HepG2 (cell line): Measurements from ENCODE around the gene ATG2A. TPM values are rescaled to one million over a fixed set of nuclear protein-coding genes. Genes with fewer than 3 reads are reported as not detected.

ENCODE experiments used
- DNMT3B ChIP-seq: conservative IDR thresholded peaks from 2 replicates; pipeline ENCODE4 v1.6.1; 2016; ENCODE audit warnings: missing biosample characterization, control low read depth
- EED ChIP-seq: sonication (generic); formaldehyde crosslinking; IDR thresholded peaks from 2 replicates; pipeline ENCODE4 v1.5.0; 2020; ENCODE audit warnings: mild to moderate bottlenecking, missing genetic modification reagents
- HDAC2 ChIP-seq: sonication (generic); formaldehyde crosslinking; IDR thresholded peaks from 2 replicates; pipeline ENCODE4 v1.4.0; 2020; ENCODE audit warnings: missing genetic modification reagents
- MLX ChIP-seq: IDR thresholded peaks from 2 replicates; pipeline ENCODE4 v1.6.1; 2016
- RBM39 ChIP-seq: fragments of 200-400 bp; formaldehyde crosslinking; IDR thresholded peaks from one replicate; pipeline ENCODE4 v1.6.1; 2018; ENCODE audit warnings: antibody characterized with exemption, mild to moderate bottlenecking, low read depth, low read length; ENCODE audit not compliant: poor library complexity, severe bottlenecking
- REST ChIP-seq, 2 experiments: IDR thresholded peaks; 2 replicates each; pipeline ENCODE4 v1.6.1; 2011 to 2012; ENCODE audit warnings: low read length in 2 of 2, borderline replicate concordance in 1 of 2, low read depth in 1 of 2, mild to moderate bottlenecking in 1 of 2, moderate library complexity in 1 of 2
- SETDB1 ChIP-seq: sonication (generic); formaldehyde crosslinking; IDR thresholded peaks from 2 replicates; pipeline ENCODE4 v1.5.1; 2020; ENCODE audit warnings: missing genetic modification reagents, mild to moderate bottlenecking, borderline replicate concordance
- ZBTB4 ChIP-seq: sonication (generic); formaldehyde crosslinking; IDR thresholded peaks from 2 replicates; pipeline ENCODE4 v1.4.0; 2020; ENCODE audit warnings: missing genetic modification reagents, mild to moderate bottlenecking, borderline replicate concordance
- ZBTB8A ChIP-seq: sonication (generic); formaldehyde crosslinking; IDR thresholded peaks from 2 replicates; pipeline ENCODE4 v1.4.0; 2020; ENCODE audit warnings: mild to moderate bottlenecking, low read depth, missing genetic modification reagents, borderline replicate concordance
- ZNF281 ChIP-seq: sonication (generic); formaldehyde crosslinking; IDR thresholded peaks from 2 replicates; pipeline ENCODE4 v1.4.0; 2020; ENCODE audit warnings: missing genetic modification reagents, borderline replicate concordance
- ZNF33B ChIP-seq: sonication (generic); formaldehyde crosslinking; IDR thresholded peaks from 2 replicates; pipeline ENCODE4 v1.5.1; 2020; ENCODE audit warnings: mild to moderate bottlenecking, missing genetic modification reagents
- ZNF557 ChIP-seq: sonication (generic); formaldehyde crosslinking; IDR thresholded peaks from 2 replicates; pipeline ENCODE4 v1.4.0; 2020; ENCODE audit warnings: missing genetic modification reagents
- ZNF709 ChIP-seq: sonication (generic); formaldehyde crosslinking; IDR thresholded peaks from 2 replicates; pipeline ENCODE4 v1.5.0; 2020; ENCODE audit warnings: mild to moderate bottlenecking, missing genetic modification reagents
- ZNF850 ChIP-seq: sonication (generic); formaldehyde crosslinking; conservative IDR thresholded peaks from 2 replicates; pipeline ENCODE4 v1.9.0; 2021; ENCODE audit warnings: mild to moderate bottlenecking, missing genetic modification reagents
- polyA plus RNA-seq, 8 experiments: library from polyadenylated mRNA; depleted of rRNA in 3 of 8; stranded (reverse) in 7 of 8; unstranded in 1 of 8; fragments of >200 nt; fragmentation: Illumina TruSeq in 4 of 8; extraction: Trizol in 4 of 8; gene quantifications; 2 replicates each; pipeline versions ENCODE4 v1.2.1 to v1.2.3, GENCODE V29; 2011 to 2016; ENCODE audit warnings: low read depth in 4 of 8, missing spikeins in 1 of 8, mixed read lengths in 1 of 8; ENCODE audit not compliant: insufficient read depth in 1 of 8
- total RNA-seq, 5 experiments: library from RNA; depleted of rRNA; stranded (reverse); fragments of >200 nt; fragmentation: Illumina TruSeq; extraction: Trizol; gene quantifications; 2 replicates each; pipeline ENCODE4 v1.2.3, GENCODE V29; 2016; ENCODE audit warnings: low read depth in 1 of 5

ATG2A gene
- total and polyA plus RNA-seq, 2 of the 13 experiments (the other 11 are each of a cell fraction or from before 2014, with no cell fraction given): 6.7 to 8.0 TPM

- TF ChIP-seq MLX (CRISPR knock-in tag) (no peak), ZBTB4 (no peak), SETDB1 (CRISPR knock-in tag) (no peak), EED (CRISPR knock-in tag) (peak; percentile 20), RBM39 (peak; percentile 66), ZNF557 (no peak), HDAC2 (CRISPR knock-in tag) (peak; percentile 50), ZNF281 (peak; percentile 79), ZNF709 (peak; percentile 90), DNMT3B (CRISPR knock-in tag) (no peak; the same call in 1 of the 2 replicates), REST (IDR thresholded peaks at IDR 0.05; ENCODE audit: borderline replicate concordance in 1 of 2, low read depth in 1 of 2, low read length in 2 of 2) (no peak; a peak in 1 of 4 replicates), ZBTB8A (no peak), ZNF850 (CRISPR knock-in tag) (no peak; the same call in 1 of the 2 replicates), ZNF33B (CRISPR knock-in tag) (no peak)
Measured at GRCh38 chr11:64878494-64879243, 38.3 kb downstream of the ATG2A start, which contains the start of gene EHD1 (continued).
